Urinary bladder (tissue), 4 donors: ENCODE results near the gene TIMM23. TPM values are rescaled to one million over a fixed set of nuclear protein-coding genes. Genes with fewer than 3 reads are reported as not detected.
A peak's percentile ranks its signal among the peaks of the same experiment; 100 is the strongest.

Experiments used
- DNase-seq: peaks from one replicate; pipeline ENCODE4 v3.0.0-alpha.2; 2015; ENCODE audit errors: extremely low spot score
- H3K27ac ChIP-seq: one replicate; pipeline ENCODE4 v1.5.1; 2013; ENCODE audit warnings: low read depth, mild to moderate bottlenecking, moderate library complexity
- H3K36me3 ChIP-seq: one replicate; pipeline ENCODE4 v1.6.1; 2013; ENCODE audit warnings: mild to moderate bottlenecking, moderate library complexity; ENCODE audit not compliant: insufficient read depth
- H3K4me1 ChIP-seq: one replicate; pipeline ENCODE4 v1.6.1; 2013; ENCODE audit warnings: mild to moderate bottlenecking, moderate library complexity; ENCODE audit not compliant: insufficient read depth
- H3K4me3 ChIP-seq: one replicate; pipeline ENCODE4 v1.5.1; 2013; ENCODE audit warnings: low read depth, low read length
- whole genome bisulfite sequencing: extraction: QIAGEN DNeasy Blood & Tissue Kit; methylation state at CpG from one replicate; pipeline ENCODE4 v1.1.7; 2013; 5-methylcytosine and 5-hydroxymethylcytosine counted together
- polyA plus RNA-seq: library from polyadenylated mRNA; stranded (reverse); fragments of 200-250 nt; gene quantifications from one replicate; pipeline ENCODE4 v1.2.3, GENCODE V29; 2013
- total RNA-seq: library from RNA; depleted of rRNA; stranded (reverse); fragments of >200 nt; gene quantifications from one replicate; pipeline ENCODE4 v1.2.3, GENCODE V29; 2014
- donor health status: healthy with polysubstance abuse.
- donor health status: healthy.

TIMM23 gene
- total and polyA plus RNA-seq, 2 donors, result 36.3 to 46.7 TPM

- DNase-seq, result no peak
- 75% methylated on average over 3 of the region's 3 CpGs for WGBS
- H3K4me1 ChIP-seq, result peaks cover 2% of the 10 kb centered on the region
- H3K27ac ChIP-seq, result no peak overlapping the region
- H3K36me3 ChIP-seq, result no peaks in the 10 kb centered on the region
- no peak overlapping the region for H3K4me3 ChIP-seq
These were observed 48.0 kb downstream of the TIMM23 start for GRCh38 chr10:46020344-46020657.

DNA sequence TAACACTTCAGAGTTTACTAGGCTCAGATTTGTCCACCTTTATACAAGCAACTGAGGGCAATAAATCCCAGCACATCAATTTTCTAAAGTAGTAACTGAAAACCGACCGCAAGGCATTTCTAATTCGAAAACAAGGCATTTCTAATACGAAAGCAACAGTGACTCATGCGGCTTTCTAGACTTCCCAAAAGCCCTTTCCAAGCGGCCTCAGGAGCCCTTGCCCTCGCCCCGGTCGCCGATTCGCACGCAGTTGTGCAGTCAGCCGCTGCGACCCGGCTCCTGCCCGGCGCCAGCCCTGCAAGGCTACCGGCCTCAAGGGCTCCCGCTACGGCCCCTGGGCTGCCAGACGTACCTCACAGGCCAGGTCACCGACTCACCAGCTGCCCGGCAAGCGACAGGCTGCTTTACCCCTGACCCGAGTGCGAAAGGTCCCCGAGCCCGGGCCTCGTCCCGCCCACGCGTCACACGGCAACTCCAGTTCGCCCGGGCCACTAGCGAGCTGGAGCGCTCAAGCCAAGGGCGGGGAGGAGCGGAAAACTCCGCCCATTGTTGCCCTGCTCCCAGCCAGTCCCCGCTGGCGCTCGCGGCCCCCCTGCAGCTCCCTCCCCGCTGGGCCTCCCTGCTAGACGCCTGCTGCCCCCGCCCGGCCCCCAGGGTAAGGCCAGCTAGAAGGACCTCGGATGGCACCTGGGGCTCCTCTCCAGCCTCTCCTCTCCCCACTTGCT lies 50.9 kb downstream of the TIMM23 start:
- peak overlapping the region; percentile 61 for H3K4me3 ChIP-seq
- DNase-seq, result no peak
- H3K4me1 ChIP-seq, result peaks cover 5% of the 10 kb centered on the region
- H3K27ac ChIP-seq, result peak overlapping the region; percentile 75
- no peaks in the 10 kb centered on the region for H3K36me3 ChIP-seq
- under 1% methylated on average over 49 of the region's 49 CpGs for WGBS

GRCh38 chr10:46024948-46025347 lies 52.7 kb downstream of the TIMM23 start:
- no peak for DNase-seq
- Histone ChIP-seq H3K4me1 (peaks cover 7% of the 10 kb centered on the region), H3K27ac (no peak overlapping the region)

GRCh38 chr10:46025406-46025805 lies 53.1 kb downstream of the TIMM23 start:
- no peak overlapping the region for H3K27ac ChIP-seq
- DNase-seq, result no peak
- peaks cover 7% of the 10 kb centered on the region for H3K4me1 ChIP-seq
- no peak overlapping the region for H3K4me3 ChIP-seq
- 76% methylated on average over 2 of the region's 2 CpGs for WGBS
- H3K36me3 ChIP-seq, result no peaks in the 10 kb centered on the region

More at GRCh38 chr10:46024948-46025347, 52.7 kb downstream of the TIMM23 start:
- no peak overlapping the region for H3K4me3 ChIP-seq
- H3K36me3 ChIP-seq, result no peaks in the 10 kb centered on the region

DNA sequence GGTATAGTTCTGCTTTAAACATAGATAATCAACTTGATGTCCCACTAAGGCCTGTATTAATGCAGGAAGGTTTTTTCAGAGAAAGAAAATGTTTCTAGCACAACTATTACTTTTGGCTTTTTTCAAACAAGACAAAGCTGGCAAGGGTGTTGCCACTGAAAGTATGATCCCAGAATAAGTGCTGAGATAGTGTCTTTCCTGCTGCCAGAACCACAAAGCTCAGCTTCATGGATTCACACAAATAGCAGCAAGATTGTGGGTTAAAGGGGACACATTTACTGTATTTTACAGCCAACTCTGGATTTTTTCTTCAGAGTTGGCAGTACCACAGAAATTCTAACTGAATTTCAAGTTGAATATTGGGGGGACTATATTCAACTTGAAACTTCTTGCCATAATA lies 53.8 kb downstream of the TIMM23 start:
- H3K27ac ChIP-seq, result no peak overlapping the region
- no peaks in the 10 kb centered on the region for H3K36me3 ChIP-seq
- no peak for DNase-seq
- H3K4me3 ChIP-seq, result no peak overlapping the region
- peaks cover 7% of the 10 kb centered on the region for H3K4me1 ChIP-seq

GRCh38 chr10:46028584-46029460 lies 56.5 kb downstream of the TIMM23 start:
- Histone ChIP-seq H3K4me1 (peaks cover 6% of the 10 kb centered on the region), H3K4me3 (no peak overlapping the region), H3K27ac (no peak overlapping the region), H3K36me3 (no peaks in the 10 kb centered on the region)
- WGBS, result 30% methylated on average over 6 of the region's 6 CpGs
- no peak for DNase-seq

- no peaks in the 10 kb centered on the region for H3K36me3 ChIP-seq
- peak overlapping the region; percentile 83 for H3K4me3 ChIP-seq
- H3K27ac ChIP-seq, result peak overlapping the region; percentile 92
- WGBS, result 17% methylated on average over 6 of the region's 6 CpGs
- peaks cover 6% of the 10 kb centered on the region for H3K4me1 ChIP-seq
- DNase-seq, result no peak
These were observed 57.3 kb downstream of the TIMM23 start for GRCh38 chr10:46029461-46030030.

DNA sequence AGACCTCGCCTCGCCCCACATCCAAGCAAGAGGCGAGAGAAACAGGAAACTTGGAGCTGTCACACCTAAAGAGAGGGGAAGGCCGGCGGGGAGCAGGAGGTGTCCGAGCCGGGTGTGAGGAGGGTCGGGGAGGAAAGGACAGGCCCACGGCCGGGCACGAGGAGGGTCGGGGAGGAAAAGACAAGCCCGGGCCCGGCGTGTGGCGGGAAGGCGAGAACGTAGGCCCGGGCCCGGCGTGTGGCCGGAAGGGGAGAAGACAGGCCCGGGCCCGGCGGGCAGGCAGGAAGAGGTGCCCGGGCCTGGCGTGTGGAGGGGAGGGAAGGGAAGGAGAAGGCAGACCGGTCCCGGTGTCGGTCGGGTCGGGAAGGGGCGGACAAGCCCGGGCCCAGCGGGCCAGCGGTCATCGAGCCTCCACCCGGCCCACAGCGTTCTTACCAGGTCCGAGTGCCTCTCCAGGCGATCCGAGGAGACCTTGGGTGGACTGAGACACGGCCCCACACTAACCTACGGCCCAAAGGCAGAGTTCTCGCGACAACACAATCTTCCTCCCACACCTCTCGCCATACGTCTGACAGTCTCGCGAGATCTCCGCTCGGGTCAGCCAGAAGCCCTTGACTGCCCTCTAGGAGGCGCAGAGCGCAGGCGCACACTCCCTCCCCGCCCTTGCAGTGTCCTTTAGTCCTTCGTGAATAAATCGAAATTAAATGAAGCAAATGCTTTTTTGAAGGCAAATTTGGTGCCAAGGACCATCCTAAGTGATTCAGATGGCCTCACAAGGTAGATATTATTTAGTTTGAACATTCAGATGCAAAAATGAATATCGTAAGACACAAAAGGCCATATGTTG lies 58.0 kb downstream of the TIMM23 start, which contains the start of gene NCOA4:
TSS of gene NCOA4 (minus strand) at position 533 of the 847 bp plus-strand sequence. CDS start 13,943 bp downstream, outside the sequence.
- Histone ChIP-seq H3K27ac (peak within 1 kb of the TSS; percentile 92), H3K4me3 (peak within 1 kb of the TSS; percentile 83), H3K36me3 (no peaks in the 10 kb centered on the region), H3K4me1 (peaks cover 6% of the 10 kb centered on the region)
- 1% methylated on average over 59 of the region's 59 CpGs for WGBS
- peak; percentile 95 for DNase-seq

DNA sequence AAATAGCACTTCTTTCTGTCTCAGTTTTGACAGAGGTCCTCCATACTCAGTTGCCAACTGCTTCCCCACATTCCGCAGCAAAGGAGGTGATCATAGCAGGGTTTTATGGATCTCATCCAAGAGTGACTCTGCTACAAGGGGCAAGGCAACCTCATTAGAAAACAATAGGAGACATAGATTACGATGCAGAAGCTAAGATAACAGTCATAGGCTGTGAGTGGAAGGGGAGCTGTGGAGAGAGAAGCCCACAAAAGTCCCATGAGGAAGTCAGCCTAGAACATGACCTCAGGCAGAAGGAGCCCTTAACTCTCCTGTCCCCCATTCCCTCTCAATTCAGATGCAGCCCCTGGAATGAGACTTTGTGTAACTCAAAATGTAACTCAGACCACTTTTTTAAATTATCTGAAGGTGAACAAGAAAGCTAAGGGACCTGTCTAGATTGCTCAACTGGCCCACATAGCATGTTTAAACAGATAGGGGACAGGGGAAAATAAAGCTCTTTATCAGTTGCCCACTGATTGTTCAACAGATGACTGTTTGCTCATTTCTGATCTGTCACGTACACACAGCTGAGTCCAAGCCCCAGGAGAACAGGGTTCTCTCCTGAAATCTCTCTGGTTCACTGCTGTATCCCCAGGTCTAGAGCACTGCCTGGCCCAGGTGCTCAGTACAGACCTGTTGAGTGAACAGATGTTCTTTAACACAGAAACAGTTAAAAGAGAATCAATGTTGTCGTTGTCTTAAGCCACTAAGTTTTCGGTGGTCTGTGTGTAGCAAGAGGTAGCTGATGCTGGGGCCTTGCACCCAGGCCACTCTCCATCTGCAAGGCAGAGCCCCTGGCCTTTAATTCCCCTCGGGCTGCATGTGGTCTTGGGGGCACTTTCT lies 59.6 kb downstream of the TIMM23 start:
- no peak for DNase-seq
- WGBS, result 74% methylated on average over 6 of the region's 6 CpGs
- Histone ChIP-seq H3K27ac (peak overlapping the region; percentile 25), H3K4me1 (peaks cover 6% of the 10 kb centered on the region), H3K36me3 (no peaks in the 10 kb centered on the region), H3K4me3 (no peak overlapping the region)

DNA sequence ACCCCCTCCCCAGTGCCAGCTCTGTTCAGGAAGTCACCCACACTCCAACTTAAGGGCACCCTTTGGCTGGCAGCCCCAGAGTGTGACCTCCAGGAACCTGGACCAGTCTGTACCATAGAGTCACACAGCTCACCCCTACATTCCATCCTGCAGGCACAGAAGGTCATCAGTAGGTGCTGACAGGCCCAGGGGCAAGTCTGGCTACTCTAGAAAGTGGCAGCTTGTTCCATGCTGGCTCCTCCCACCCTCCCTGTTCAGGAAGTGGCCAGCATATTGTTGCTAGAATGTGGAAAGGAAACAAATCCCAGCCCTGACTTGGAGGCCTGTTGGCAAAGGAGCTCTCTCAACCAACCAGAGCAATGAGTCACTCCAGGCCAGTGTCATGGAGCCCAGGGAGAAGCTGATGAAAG lies 61.3 kb downstream of the TIMM23 start:
- no peak for DNase-seq
- no peak overlapping the region for H3K27ac ChIP-seq
- no peak overlapping the region for H3K4me3 ChIP-seq

GRCh38 chr10:46035923-46036849 lies 63.9 kb downstream of the TIMM23 start:
- no peak for DNase-seq
- no peak overlapping the region for H3K27ac ChIP-seq
- H3K4me3 ChIP-seq, result no peak overlapping the region
- H3K4me1 ChIP-seq, result peaks cover 2% of the 10 kb centered on the region
- WGBS, result 61% methylated on average over 8 of the region's 8 CpGs
- H3K36me3 ChIP-seq, result no peaks in the 10 kb centered on the region

More for the DNA sequence above, 61.3 kb downstream of the TIMM23 start:
- peaks cover 3% of the 10 kb centered on the region for H3K4me1 ChIP-seq
- no peaks in the 10 kb centered on the region for H3K36me3 ChIP-seq
